Left ventricle myocardium inferior (tissue), 1 donor: ENCODE measurements around the gene PRR5L. TPM values are rescaled to one million over a fixed set of nuclear protein-coding genes. Genes with fewer than 3 reads are reported as not detected.

Experiments
- DNase-seq: peaks from one replicate; pipeline ENCODE4 v3.0.0-alpha.2; 2020
- H3K27ac ChIP-seq: fragments of 200-600 bp; replicated peaks from 2 replicates; pipeline ENCODE4 v1.8.0; 2021
- H3K27me3 ChIP-seq: fragments of 200-600 bp; 2 replicates; pipeline ENCODE4 v1.8.0; 2021; ENCODE audit warnings: low read depth
- H3K36me3 ChIP-seq: fragments of 200-600 bp; 2 replicates; pipeline ENCODE4 v1.8.0; 2021
- H3K4me1 ChIP-seq: fragments of 200-600 bp; 2 replicates; pipeline ENCODE4 v1.8.0; 2021
- H3K4me3 ChIP-seq: fragments of 200-600 bp; 2 replicates; pipeline ENCODE4 v1.8.0; 2021; ENCODE audit warnings: mild to moderate bottlenecking, moderate library complexity
- H3K9me3 ChIP-seq: fragments of 200-600 bp; replicated peaks from 2 replicates; pipeline ENCODE4 v1.8.0; 2021
- CTCF ChIP-seq: fragments of 200-600 bp; IDR thresholded peaks from 2 replicates; pipeline ENCODE4 v1.8.0; 2021; ENCODE audit warnings: antibody characterized with exemption, mild to moderate bottlenecking, borderline replicate concordance
- intact Hi-C: fragments of 100-400 bp; cut with micrococcal nuclease; formaldehyde crosslinking; loops from one replicate; pipeline ENCODE4 v1.11.0; 2022
- total RNA-seq: library from RNA; stranded (reverse); fragmentation: NEBNext Ultra II Directional; extraction: Animal tissue kit (Norgen Biotek cat#: 25700); gene quantifications from one replicate; pipeline ENCODE4 v1.2.1, GENCODE V29; 2021
- donor health status: DM: no; HTN: yes; CAD: no; lungs with severe emphysema.

PRR5L gene
- total RNA-seq, 1 donor from 2014 or later = 1.3 TPM

- intact Hi-C loops = no loop called here
- H3K4me1 ChIP-seq = peaks cover 52% of the 10 kb centered on the region
Observed at GRCh38 chr11:36456156-36456555, 160.1 kb downstream of the PRR5L start.

GRCh38 chr11:36458129-36458915 lies 162.2 kb downstream of the PRR5L start:
- Histone ChIP-seq H3K36me3 (no peaks in the 10 kb centered on the region), H3K4me3 (no peak overlapping the region), H3K4me1 (peaks cover 37% of the 10 kb centered on the region), H3K27me3 (peaks cover 7% of the 10 kb centered on the region), H3K9me3 (no peaks in the 10 kb centered on the region), H3K27ac (no peak overlapping the region)
- TF ChIP-seq CTCF = no peak
- no peak for DNase-seq
- intact Hi-C loops = no loop called here

More at GRCh38 chr11:36456156-36456555, 160.1 kb downstream of the PRR5L start:
- Histone ChIP-seq H3K27me3 (peaks cover 7% of the 10 kb centered on the region), H3K36me3 (no peaks in the 10 kb centered on the region), H3K4me3 (no peak overlapping the region), H3K9me3 (no peaks in the 10 kb centered on the region), H3K27ac (peak overlapping the region; percentile 82)
- no peak for TF ChIP-seq CTCF
- DNase-seq = no peak

GRCh38 chr11:36459046-36459445 lies 163.0 kb downstream of the PRR5L start:
- no peak for TF ChIP-seq CTCF
- intact Hi-C loops = no loop called here
- peaks cover 7% of the 10 kb centered on the region for H3K27me3 ChIP-seq
- no peak overlapping the region for H3K27ac ChIP-seq
- peaks cover 30% of the 10 kb centered on the region for H3K4me1 ChIP-seq
- H3K36me3 ChIP-seq = no peaks in the 10 kb centered on the region
- H3K9me3 ChIP-seq = no peaks in the 10 kb centered on the region
- H3K4me3 ChIP-seq = no peak overlapping the region
- no peak for DNase-seq

GRCh38 chr11:36460220-36460619 lies 164.1 kb downstream of the PRR5L start:
- Histone ChIP-seq H3K27me3 (peaks cover 7% of the 10 kb centered on the region), H3K9me3 (no peaks in the 10 kb centered on the region), H3K27ac (no peak overlapping the region), H3K4me1 (peaks cover 20% of the 10 kb centered on the region), H3K36me3 (no peaks in the 10 kb centered on the region), H3K4me3 (no peak overlapping the region)
- no peak for DNase-seq
- intact Hi-C loops = no loop called here
- no peak for TF ChIP-seq CTCF

GRCh38 chr11:36462321-36462720 lies 166.2 kb downstream of the PRR5L start:
- TF ChIP-seq CTCF = no peak
- intact Hi-C loops = no loop called here
- Histone ChIP-seq H3K4me3 (no peak overlapping the region), H3K27ac (no peak overlapping the region), H3K9me3 (no peaks in the 10 kb centered on the region), H3K36me3 (no peaks in the 10 kb centered on the region), H3K4me1 (no peaks in the 10 kb centered on the region), H3K27me3 (peaks cover 7% of the 10 kb centered on the region)
- no peak for DNase-seq
